ENCODE measurements around the gene NRG3.
"Not testable (repeated sequence)": the region's sequence is repeated elsewhere in the genome, so short reads cannot be mapped to it uniquely, and the experiment has no call there.

NRG3 gene

DNA sequence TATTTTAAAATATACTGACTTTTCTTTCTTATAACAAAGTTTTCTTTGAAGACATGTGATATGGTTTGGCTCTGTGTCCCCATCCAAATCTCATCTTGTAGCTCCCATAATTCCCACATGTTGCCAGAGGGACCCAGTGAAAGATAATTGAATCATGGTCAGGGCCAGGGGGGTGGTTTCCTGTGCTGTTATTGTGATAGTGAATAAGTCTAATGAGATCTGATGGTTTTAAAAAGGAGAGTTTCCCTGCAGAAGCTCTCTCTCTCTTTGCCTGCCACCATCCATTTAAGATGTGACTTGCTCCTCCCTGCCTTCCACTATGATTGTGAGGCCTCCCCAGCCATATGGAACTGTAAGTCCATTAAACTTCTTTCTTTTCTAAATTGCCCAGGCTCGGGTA is 768.1 kb downstream of the NRG3 start:
- FAIRE-seq = no peak

DNA sequence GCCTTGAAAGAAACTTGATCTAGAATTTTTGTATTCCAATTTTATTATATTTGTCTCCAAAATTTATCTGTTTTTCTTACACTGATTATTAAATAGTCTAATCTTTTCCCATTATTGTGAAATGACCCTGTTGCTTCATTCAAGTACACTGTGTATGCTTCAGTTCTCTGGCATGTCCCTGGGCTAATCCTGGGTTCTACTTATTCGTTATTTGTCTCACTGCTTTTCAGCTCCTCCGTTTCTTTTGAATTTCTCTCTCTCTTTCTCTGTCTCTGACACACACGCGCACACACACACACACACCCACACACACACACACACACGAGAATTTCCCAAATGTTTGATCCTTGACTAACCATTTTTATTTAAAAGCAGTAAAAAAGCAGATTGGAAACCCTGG is 768.6 kb downstream of the NRG3 start:
- TF ChIP-seq TAF1 (IDR thresholded peaks at IDR 0.05; ENCODE audit: borderline replicate concordance, low read depth, low read length) = no peak
- TF ChIP-seq POLR2A (IDR thresholded peaks at IDR 0.05; ENCODE audit: low read depth, low read length) = no peak
- no peak for TF ChIP-seq POLR2AphosphoS5 (IDR thresholded peaks at IDR 0.05; ENCODE audit: low read depth, low read length)
- DNase-seq (ENCODE audit: insufficient read length) (no peak), FAIRE-seq (no peak)

More for the DNA sequence above, 768.1 kb downstream of the NRG3 start:
- TF ChIP-seq TAF1 (IDR thresholded peaks at IDR 0.05; ENCODE audit: borderline replicate concordance, low read depth, low read length) = no peak
- TF ChIP-seq POLR2A (IDR thresholded peaks at IDR 0.05; ENCODE audit: low read depth, low read length) = no peak
- no peak for TF ChIP-seq POLR2AphosphoS5 (IDR thresholded peaks at IDR 0.05; ENCODE audit: low read depth, low read length)
- DNase-seq (ENCODE audit: insufficient read length) = no peak

DNA sequence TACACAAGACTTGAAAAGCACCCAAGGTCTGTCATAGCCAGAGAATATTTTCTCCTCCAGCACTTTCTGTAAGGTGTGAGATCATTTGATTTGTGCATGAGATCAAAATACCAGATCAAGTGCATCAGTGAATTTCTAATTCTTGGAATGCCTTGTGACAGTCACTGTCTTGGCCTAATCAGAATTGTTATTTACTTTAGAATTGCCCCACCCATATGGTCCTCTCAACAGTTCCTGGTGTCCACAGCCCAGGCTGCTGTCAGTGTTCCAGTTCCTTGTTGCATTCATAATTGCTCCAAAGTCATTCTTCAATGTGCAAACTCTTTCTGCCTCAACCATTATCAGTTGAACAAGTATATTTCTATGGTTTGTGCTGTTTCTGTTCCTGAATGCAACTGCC is 770.2 kb downstream of the NRG3 start:
- FAIRE-seq (no peak), DNase-seq (ENCODE audit: insufficient read length) (no peak)
- TF ChIP-seq POLR2A (IDR thresholded peaks at IDR 0.05; ENCODE audit: low read depth, low read length) (no peak), TAF1 (IDR thresholded peaks at IDR 0.05; ENCODE audit: borderline replicate concordance, low read depth, low read length) (no peak), POLR2AphosphoS5 (IDR thresholded peaks at IDR 0.05; ENCODE audit: low read depth, low read length) (no peak)

DNA sequence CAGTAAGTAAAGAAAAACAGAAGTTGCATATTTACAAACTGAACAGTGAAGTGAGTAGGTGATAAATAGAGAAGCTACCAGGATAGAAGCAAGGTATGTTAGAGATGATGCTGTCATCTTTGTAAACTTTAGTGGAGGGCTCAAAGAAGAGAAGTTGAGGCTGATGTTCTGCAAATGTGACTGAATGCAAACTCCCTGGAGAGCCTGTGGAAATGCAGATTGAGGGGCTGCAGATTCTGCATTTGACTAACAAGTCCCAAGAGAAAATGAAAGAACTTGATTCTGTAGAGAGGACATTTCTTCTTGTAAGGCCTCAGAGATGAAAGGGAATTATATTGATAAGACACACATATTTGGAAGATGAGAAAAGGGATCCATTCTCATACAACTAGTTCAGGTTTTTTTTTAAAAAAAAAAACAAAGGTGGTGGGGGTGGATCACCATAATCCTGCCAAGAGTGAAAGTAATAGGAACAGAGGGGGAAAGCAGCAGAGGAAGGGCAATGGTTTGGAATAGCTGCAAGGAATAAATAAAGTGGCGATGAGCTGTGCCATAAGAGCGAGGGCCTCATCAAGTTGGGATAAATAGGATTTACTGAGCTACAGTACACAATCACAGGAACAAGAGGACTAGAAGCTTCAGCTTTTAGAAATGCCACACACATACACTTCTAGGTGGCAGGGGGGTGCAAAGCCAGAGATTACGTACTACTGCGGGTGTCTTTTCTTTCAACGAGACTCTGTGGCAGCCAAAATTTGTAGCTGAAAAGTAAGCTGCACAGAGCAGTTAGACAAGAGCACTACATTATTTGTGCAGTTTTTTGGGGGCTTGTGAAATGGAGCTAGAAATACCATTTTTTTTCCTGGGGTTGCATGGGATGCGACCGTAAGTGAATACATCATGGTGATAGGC is 778.5 kb downstream of the NRG3 start:
- TF ChIP-seq POLR2AphosphoS5 (IDR thresholded peaks at IDR 0.05; ENCODE audit: low read depth, low read length) (no peak), POLR2A (IDR thresholded peaks at IDR 0.05; ENCODE audit: low read depth, low read length) (no peak), TAF1 (IDR thresholded peaks at IDR 0.05; ENCODE audit: borderline replicate concordance, low read depth, low read length) (no peak)
- FAIRE-seq = no peak
- no peak for DNase-seq (ENCODE audit: insufficient read length)

DNA sequence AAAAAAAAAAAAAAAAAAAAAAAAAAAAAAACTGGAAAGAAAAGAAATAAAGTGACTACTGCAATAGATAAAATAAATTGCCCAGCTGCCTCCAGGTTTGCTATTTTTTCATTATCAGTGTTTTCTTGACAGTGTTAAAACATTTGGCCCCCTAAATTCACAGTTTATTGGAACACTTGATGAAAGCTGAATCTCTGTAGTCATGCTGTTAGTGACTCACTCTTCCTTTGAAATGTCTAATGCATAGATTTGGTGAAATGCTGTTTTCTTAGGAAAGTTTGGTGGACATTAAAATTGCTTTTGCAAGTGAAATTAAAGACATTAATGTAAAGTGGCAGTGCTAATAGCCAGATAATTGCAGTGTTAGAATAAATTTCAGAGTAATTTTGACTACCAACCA is 785.2 kb downstream of the NRG3 start:
- no peak for DNase-seq (ENCODE audit: insufficient read length)
- no peak for TF ChIP-seq POLR2AphosphoS5 (IDR thresholded peaks at IDR 0.05; ENCODE audit: low read depth, low read length)
- TF ChIP-seq POLR2A (IDR thresholded peaks at IDR 0.05; ENCODE audit: low read depth, low read length) = no peak
- TF ChIP-seq TAF1 (IDR thresholded peaks at IDR 0.05; ENCODE audit: borderline replicate concordance, low read depth, low read length) = no peak
- FAIRE-seq = no peak

DNA sequence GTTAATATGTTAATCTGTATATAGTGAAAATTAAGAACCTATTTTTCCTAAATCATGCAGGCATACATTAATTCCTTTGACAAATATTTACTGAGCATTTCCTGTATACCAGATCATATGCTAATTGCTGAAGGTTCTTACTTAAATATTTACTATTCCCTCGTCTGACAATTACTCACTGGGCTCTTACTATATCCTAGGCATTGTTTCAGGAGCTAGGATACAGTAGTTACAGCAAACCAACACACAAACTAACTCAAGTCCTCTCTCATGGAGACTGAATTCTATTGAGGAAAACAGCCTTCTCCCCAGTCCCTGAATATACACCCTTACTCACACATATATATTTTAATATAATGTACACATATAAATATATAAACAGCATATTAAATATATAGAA is 786.0 kb downstream of the NRG3 start:
- DNase-seq (ENCODE audit: insufficient read length) = no peak
- no peak for TF ChIP-seq POLR2A (IDR thresholded peaks at IDR 0.05; ENCODE audit: low read depth, low read length)
- TF ChIP-seq TAF1 (IDR thresholded peaks at IDR 0.05; ENCODE audit: borderline replicate concordance, low read depth, low read length) = no peak
- no peak for TF ChIP-seq POLR2AphosphoS5 (IDR thresholded peaks at IDR 0.05; ENCODE audit: low read depth, low read length)
- no peak for FAIRE-seq

GRCh38 chr10:82661701-82662100 is 786.7 kb downstream of the NRG3 start:
- FAIRE-seq = no peak
- TF ChIP-seq POLR2A (IDR thresholded peaks at IDR 0.05; ENCODE audit: low read depth, low read length) = no peak
- no peak for TF ChIP-seq POLR2AphosphoS5 (IDR thresholded peaks at IDR 0.05; ENCODE audit: low read depth, low read length)
- no peak for TF ChIP-seq TAF1 (IDR thresholded peaks at IDR 0.05; ENCODE audit: borderline replicate concordance, low read depth, low read length)
- DNase-seq (ENCODE audit: insufficient read length) = no peak

GRCh38 chr10:82668221-82668895 is 793.4 kb downstream of the NRG3 start:
- FAIRE-seq = no peak
- no peak for DNase-seq (ENCODE audit: insufficient read length)
- TF ChIP-seq TAF1 (IDR thresholded peaks at IDR 0.05; ENCODE audit: borderline replicate concordance, low read depth, low read length) = no peak

DNA sequence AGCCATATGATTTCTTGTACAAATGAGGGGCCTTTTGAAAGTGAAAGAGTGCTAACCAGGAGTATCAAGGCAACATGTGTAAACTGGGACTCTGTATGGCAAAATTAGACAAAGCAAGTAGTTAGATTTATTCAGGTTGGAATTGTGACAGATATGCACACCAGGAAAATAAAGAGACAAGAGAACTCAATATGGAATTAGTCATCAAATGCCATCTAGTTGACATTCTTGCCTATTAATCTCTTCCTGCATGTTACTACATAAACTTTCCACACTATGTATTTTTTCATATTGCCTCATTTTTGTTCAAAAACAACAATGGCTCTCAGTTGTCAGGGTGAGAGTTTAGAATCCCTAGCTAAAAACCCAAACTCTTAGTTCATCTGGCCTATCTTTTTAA is 799.0 kb downstream of the NRG3 start:
- FAIRE-seq (no peak), DNase-seq (ENCODE audit: insufficient read length) (no peak)
- TF ChIP-seq POLR2A (IDR thresholded peaks at IDR 0.05; ENCODE audit: low read depth, low read length) = no peak
- TF ChIP-seq POLR2AphosphoS5 (IDR thresholded peaks at IDR 0.05; ENCODE audit: low read depth, low read length) = no peak
- no peak for TF ChIP-seq TAF1 (IDR thresholded peaks at IDR 0.05; ENCODE audit: borderline replicate concordance, low read depth, low read length)

DNA sequence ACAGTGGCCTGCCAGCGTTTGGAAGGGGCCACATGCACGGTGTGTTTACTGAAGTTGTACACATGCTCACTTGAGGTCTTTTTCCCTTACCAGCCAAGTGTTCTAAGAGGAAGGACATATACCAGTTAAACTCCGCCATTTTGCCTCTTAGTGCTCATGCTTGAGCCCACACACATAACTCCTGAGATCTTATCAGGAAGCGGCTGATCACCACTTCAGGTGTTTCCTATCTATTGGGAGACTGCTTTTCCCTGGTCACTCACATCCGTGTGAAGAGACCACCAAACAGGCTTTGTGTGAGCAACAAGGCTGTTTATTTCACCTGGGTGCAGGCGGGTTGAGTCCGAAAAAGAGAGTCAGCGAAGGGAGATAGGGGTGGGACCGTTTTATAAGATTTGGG is 802.9 kb downstream of the NRG3 start:
- DNase-seq (ENCODE audit: insufficient read length); FAIRE-seq: not testable (repeated sequence)

DNA sequence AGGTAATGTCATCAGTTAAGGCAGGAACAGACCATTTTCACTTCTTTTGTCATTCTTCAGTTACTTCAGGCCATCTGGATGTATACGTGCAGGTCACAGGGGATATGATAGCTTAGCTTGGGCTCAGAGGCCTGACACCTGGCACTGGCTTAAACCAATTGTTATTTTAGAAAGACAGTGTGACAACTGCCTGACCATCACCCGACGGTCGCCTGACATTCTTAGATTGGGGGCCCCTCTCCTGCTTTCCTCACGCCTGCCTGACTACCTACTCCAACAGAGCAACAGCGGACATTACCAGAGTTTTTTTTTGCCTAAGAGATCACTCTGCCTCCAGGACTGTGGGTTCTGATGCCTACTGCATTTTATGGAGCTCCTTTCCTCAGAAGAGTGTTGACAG is 803.5 kb downstream of the NRG3 start:
- DNase-seq (ENCODE audit: insufficient read length); FAIRE-seq: not testable (repeated sequence)

GRCh38 chr10:82680608-82681007 is 805.6 kb downstream of the NRG3 start:
- FAIRE-seq (no peak), DNase-seq (ENCODE audit: insufficient read length) (no peak)
- TF ChIP-seq TAF1 (IDR thresholded peaks at IDR 0.05; ENCODE audit: borderline replicate concordance, low read depth, low read length) (no peak), POLR2AphosphoS5 (IDR thresholded peaks at IDR 0.05; ENCODE audit: low read depth, low read length) (no peak), POLR2A (IDR thresholded peaks at IDR 0.05; ENCODE audit: low read depth, low read length) (no peak)

Data from GM12892 (cell line).